ENCODE measurements around the gene C11orf91. TPM values are rescaled to one million over a fixed set of nuclear protein-coding genes. Genes with fewer than 3 reads are reported as not detected.

C11orf91 gene
- total and polyA plus RNA-seq, 2 donors (not counting 3 experiments of a cell fraction or from before 2014, with no cell fraction given), result 0.94 to 2.1 TPM

- no peaks in the 10 kb centered on the region for H3K4me1 ChIP-seq (ENCODE audit: control insufficient read depth, extremely low read depth, insufficient read depth, low read length)
- no peak overlapping the region for H3K9ac ChIP-seq (replicated peaks; ENCODE audit: extremely low read depth, insufficient read depth, low read length)
- no peak overlapping the region for H3K4me3 ChIP-seq (replicated peaks in 1 of 3; ENCODE audit: insufficient read depth in 1 of 3, low read depth in 1 of 3, low read length in 3 of 3)
- no peak overlapping the region for H2AFZ ChIP-seq (ENCODE audit: low read depth, low read length)
- POLR2A ChIA-PET, result no interaction called here
- FAIRE-seq (no peak), DNase-seq (ENCODE audit: low read depth, low spot score) (no peak)
- no peak overlapping the region for H3K27ac ChIP-seq (ENCODE audit: insufficient read depth, low read depth, low read length)
- H4K20me1 ChIP-seq (replicated peaks; ENCODE audit: control insufficient read depth, extremely low read depth, insufficient read depth, low read length), result no peaks in the 10 kb centered on the region
- intact Hi-C loops (cut with micrococcal nuclease) (no loop called here), dilution Hi-C loops (cut with MboI; ENCODE audit: extremely low pct_ligation_motif_present, low sequenced_read_pairs) (no loop called here)
- H3K9me1 ChIP-seq (replicated peaks; ENCODE audit: control insufficient read depth, extremely low read depth, insufficient read depth, low read length), result no peaks in the 10 kb centered on the region
- no peak for TF ChIP-seq CTCF (IDR thresholded peaks at IDR 0.05; ENCODE audit: extremely low read depth in 1 of 2, insufficient read depth in 1 of 2, low read depth in 1 of 2, low read length in 2 of 2)
- no peaks in the 10 kb centered on the region for H3K9me3 ChIP-seq (replicated peaks; ENCODE audit: control insufficient read depth, insufficient read depth, low read length)
- no peak overlapping the region for H3K4me2 ChIP-seq (ENCODE audit: insufficient read depth, low read length)
- no peaks in the 10 kb centered on the region for H3K79me2 ChIP-seq (ENCODE audit: control insufficient read depth, insufficient read depth, low read length)
- H3K36me3 ChIP-seq (ENCODE audit: control insufficient read depth in 2 of 2, extremely low read depth in 1 of 2, insufficient read depth in 2 of 2, low read length in 2 of 2), result no peaks in the 10 kb centered on the region
- H3K27me3 ChIP-seq (ENCODE audit: control insufficient read depth in 2 of 2, insufficient read depth in 2 of 2, low read length in 2 of 2), result no peaks in the 10 kb centered on the region
- CTCF ChIA-PET, result no interaction called here
- BruUV-seq (replicated peaks), result no TSS peak
Measured at GRCh38 chr11:33652431-33652830, 48.2 kb downstream of the C11orf91 start.

- Histone ChIP-seq H3K27ac (ENCODE audit: insufficient read depth, low read depth, low read length) (no peak overlapping the region), H3K9me3 (replicated peaks; ENCODE audit: control insufficient read depth, insufficient read depth, low read length) (no peaks in the 10 kb centered on the region), H3K27me3 (ENCODE audit: control insufficient read depth in 2 of 2, insufficient read depth in 2 of 2, low read length in 2 of 2) (no peaks in the 10 kb centered on the region), H3K4me3 (replicated peaks in 1 of 3; ENCODE audit: insufficient read depth in 1 of 3, low read depth in 1 of 3, low read length in 3 of 3) (no peak overlapping the region), H3K36me3 (ENCODE audit: control insufficient read depth in 2 of 2, extremely low read depth in 1 of 2, insufficient read depth in 2 of 2, low read length in 2 of 2) (no peaks in the 10 kb centered on the region), H3K79me2 (ENCODE audit: control insufficient read depth, insufficient read depth, low read length) (no peaks in the 10 kb centered on the region), H2AFZ (ENCODE audit: low read depth, low read length) (no peak overlapping the region), H3K4me2 (ENCODE audit: insufficient read depth, low read length) (no peak overlapping the region), H4K20me1 (replicated peaks; ENCODE audit: control insufficient read depth, extremely low read depth, insufficient read depth, low read length) (no peaks in the 10 kb centered on the region), H3K9ac (replicated peaks; ENCODE audit: extremely low read depth, insufficient read depth, low read length) (no peak overlapping the region), H3K9me1 (replicated peaks; ENCODE audit: control insufficient read depth, extremely low read depth, insufficient read depth, low read length) (no peaks in the 10 kb centered on the region), H3K4me1 (ENCODE audit: control insufficient read depth, extremely low read depth, insufficient read depth, low read length) (no peaks in the 10 kb centered on the region)
- CTCF ChIA-PET, result no interaction called here
- TF ChIP-seq FOS (IDR thresholded peaks at IDR 0.05; ENCODE audit: borderline replicate concordance, insufficient read depth, low read length), result no peak
- TF ChIP-seq POLR2AphosphoS5 (IDR thresholded peaks at IDR 0.05; ENCODE audit: insufficient read depth, low read depth, low read length), result no peak
- no peak for TF ChIP-seq GATA2 (IDR thresholded peaks at IDR 0.05; ENCODE audit: insufficient read depth, insufficient read length, low read depth, low read length)
- TF ChIP-seq POLR2A (IDR thresholded peaks at IDR 0.05; ENCODE audit: low read depth, low read length), result no peak
- TF ChIP-seq EZH2 (IDR thresholded peaks at IDR 0.05; ENCODE audit: borderline replicate concordance, low read depth, low read length, severe bottlenecking), result no peak
- no peak for TF ChIP-seq MYC (IDR thresholded peaks at IDR 0.05; ENCODE audit: low read depth, low read length)
- TF ChIP-seq JUN (IDR thresholded peaks at IDR 0.05; ENCODE audit: borderline replicate concordance, insufficient read depth, insufficient read length, low read depth), result no peak
- TF ChIP-seq MAX (IDR thresholded peaks at IDR 0.05; ENCODE audit: insufficient read depth, insufficient read length), result no peak
- no peak for TF ChIP-seq CTCF (IDR thresholded peaks at IDR 0.05; ENCODE audit: extremely low read depth in 1 of 2, insufficient read depth in 1 of 2, low read depth in 1 of 2, low read length in 2 of 2)
- BruUV-seq (replicated peaks), result no TSS peak
- FAIRE-seq (peak; percentile 49), DNase-seq (ENCODE audit: low read depth, low spot score) (no peak)
- dilution Hi-C loops (cut with MboI; ENCODE audit: extremely low pct_ligation_motif_present, low sequenced_read_pairs), result no loop called here
- intact Hi-C loops (cut with micrococcal nuclease), result no loop called here
- POLR2A ChIA-PET, result no interaction called here
Measured at GRCh38 chr11:33651990-33652389, 48.6 kb downstream of the C11orf91 start.

Measured in endothelial cell of umbilical vein (primary cell).